BLaER1 (cell line): Measurements from ENCODE around the gene KIAA1671.
A peak's percentile ranks its signal among the peaks of the same experiment; 100 is the strongest.

Experiments
- H3K27ac ChIP-seq: shearing (Covaris generic); formaldehyde crosslinking; 2 replicates; pipeline ENCODE4 v1.8.1; 2022
- H3K27me3 ChIP-seq: shearing (Covaris generic); formaldehyde crosslinking; 2 replicates; pipeline ENCODE4 v1.8.1; 2022
- H3K36me3 ChIP-seq: shearing (Covaris generic); formaldehyde crosslinking; 2 replicates; pipeline ENCODE4 v1.8.1; 2022
- H3K4me1 ChIP-seq: shearing (Covaris generic); formaldehyde crosslinking; 2 replicates; pipeline ENCODE4 v1.8.1; 2022
- H3K4me2 ChIP-seq: shearing (Covaris generic); formaldehyde crosslinking; 2 replicates; pipeline ENCODE4 v1.8.1; 2022
- H3K4me3 ChIP-seq: shearing (Covaris generic); formaldehyde crosslinking; 2 replicates; pipeline ENCODE4 v1.8.1; 2022
- H3K9ac ChIP-seq: shearing (Covaris generic); formaldehyde crosslinking; 2 replicates; pipeline ENCODE4 v1.8.1; 2022
- H3K9me3 ChIP-seq: shearing (Covaris generic); formaldehyde crosslinking; 2 replicates; pipeline ENCODE4 v1.8.1; 2022
- H4K20me1 ChIP-seq: shearing (Covaris generic); formaldehyde crosslinking; 2 replicates; pipeline ENCODE4 v1.8.1; 2022
- Cebpa-rat ChIP-seq: shearing (Covaris generic); IDR thresholded peaks from 2 replicates; pipeline ENCODE4 v1.8.1; 2022

The KIAA1671 gene

GRCh38 chr22:25070956-25071355 lies 118.4 kb downstream of the KIAA1671 start:
- TF ChIP-seq Cebpa-rat: no peak
- H3K36me3 ChIP-seq: no peaks in the 10 kb centered on the region
- H3K9me3 ChIP-seq: no peaks in the 10 kb centered on the region
- no peak overlapping the region for H3K4me3 ChIP-seq
- H3K27ac ChIP-seq: no peak overlapping the region
- H4K20me1 ChIP-seq: no peaks in the 10 kb centered on the region
- peak overlapping the region; percentile 85 for H3K4me2 ChIP-seq
- H3K4me1 ChIP-seq: peaks cover 59% of the 10 kb centered on the region
- peaks cover 31% of the 10 kb centered on the region for H3K27me3 ChIP-seq
- no peak overlapping the region for H3K9ac ChIP-seq

GRCh38 chr22:25071720-25072119 lies 119.2 kb downstream of the KIAA1671 start:
- TF ChIP-seq Cebpa-rat: no peak
- Histone ChIP-seq H3K27ac (no peak overlapping the region), H3K36me3 (no peaks in the 10 kb centered on the region), H3K4me1 (peaks cover 59% of the 10 kb centered on the region), H3K9me3 (no peaks in the 10 kb centered on the region), H3K4me3 (no peak overlapping the region), H4K20me1 (no peaks in the 10 kb centered on the region), H3K4me2 (no peak overlapping the region), H3K9ac (no peak overlapping the region), H3K27me3 (peaks cover 31% of the 10 kb centered on the region)

GRCh38 chr22:25072406-25072805 lies 119.9 kb downstream of the KIAA1671 start:
- Histone ChIP-seq H3K4me3 (no peak overlapping the region), H3K27ac (no peak overlapping the region), H3K9me3 (no peaks in the 10 kb centered on the region), H3K4me2 (no peak overlapping the region), H3K4me1 (peaks cover 59% of the 10 kb centered on the region), H3K27me3 (peaks cover 31% of the 10 kb centered on the region), H4K20me1 (no peaks in the 10 kb centered on the region), H3K9ac (no peak overlapping the region), H3K36me3 (no peaks in the 10 kb centered on the region)
- TF ChIP-seq Cebpa-rat: no peak

- peaks cover 8% of the 10 kb centered on the region; the same call in 1 of the 2 replicates for H3K27me3 ChIP-seq
- no peak for TF ChIP-seq Cebpa-rat
- no peaks in the 10 kb centered on the region for H3K36me3 ChIP-seq
- H3K9me3 ChIP-seq: no peaks in the 10 kb centered on the region
- no peaks in the 10 kb centered on the region for H4K20me1 ChIP-seq
- no peak overlapping the region for H3K27ac ChIP-seq
- H3K4me3 ChIP-seq: no peak overlapping the region
- H3K9ac ChIP-seq: no peak overlapping the region
- peak overlapping the region; percentile 57 for H3K4me2 ChIP-seq
- H3K4me1 ChIP-seq: peaks cover 51% of the 10 kb centered on the region
Observed at GRCh38 chr22:25076336-25076735, 123.8 kb downstream of the KIAA1671 start.

DNA sequence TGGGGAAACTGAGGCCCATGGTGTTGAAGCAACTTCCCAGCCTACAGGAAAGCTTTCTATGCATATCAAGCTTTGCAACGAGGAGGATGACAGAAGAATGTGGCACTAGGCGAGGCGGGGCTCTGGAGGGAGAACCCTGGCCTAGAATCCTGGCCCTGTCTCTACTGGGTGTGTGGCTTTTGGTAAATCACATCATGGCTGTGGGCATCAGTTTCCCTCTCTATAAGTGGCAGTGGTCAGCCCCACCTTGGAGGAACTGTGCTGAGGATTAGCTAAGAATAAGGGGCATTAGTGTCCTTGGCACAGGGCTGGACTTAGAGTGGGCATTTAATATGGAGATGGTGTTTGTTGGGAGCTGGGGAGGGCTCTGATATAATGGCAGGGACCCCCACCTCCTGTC lies 124.5 kb downstream of the KIAA1671 start:
- H3K9me3 ChIP-seq: no peaks in the 10 kb centered on the region
- H4K20me1 ChIP-seq: no peaks in the 10 kb centered on the region
- no peak overlapping the region for H3K27ac ChIP-seq
- peak overlapping the region; percentile 57 for H3K4me2 ChIP-seq
- no peak overlapping the region for H3K4me3 ChIP-seq
- H3K9ac ChIP-seq: no peak overlapping the region
- H3K27me3 ChIP-seq: peaks cover 1% of the 10 kb centered on the region; the same call in 1 of the 2 replicates
- H3K36me3 ChIP-seq: no peaks in the 10 kb centered on the region
- no peak for TF ChIP-seq Cebpa-rat
- peaks cover 57% of the 10 kb centered on the region for H3K4me1 ChIP-seq

DNA sequence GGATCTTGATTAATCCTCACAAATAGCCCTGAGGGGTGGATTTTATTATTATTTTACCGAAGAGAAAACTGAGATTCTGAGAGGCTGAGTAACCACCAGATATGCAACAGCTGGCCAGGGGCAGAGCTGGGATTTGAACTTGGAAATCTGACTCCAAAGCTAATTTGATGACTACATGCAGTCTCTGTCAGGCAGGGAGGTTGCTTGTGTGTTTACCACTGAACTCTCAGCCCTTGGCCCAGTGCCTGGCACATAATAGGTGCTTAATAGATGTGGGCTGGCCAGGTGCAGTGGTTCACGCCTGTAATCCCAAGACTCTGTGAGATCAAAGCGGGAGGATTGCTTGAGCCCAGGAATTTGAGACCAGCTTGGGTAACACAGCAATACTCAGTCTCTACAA lies 125.4 kb downstream of the KIAA1671 start:
- Histone ChIP-seq H3K9ac (no peak overlapping the region), H3K4me3 (no peak overlapping the region), H3K4me1 (peaks cover 66% of the 10 kb centered on the region), H3K9me3 (no peaks in the 10 kb centered on the region), H4K20me1 (no peaks in the 10 kb centered on the region), H3K27me3 (no peaks in the 10 kb centered on the region), H3K4me2 (peak overlapping the region; percentile 57), H3K27ac (no peak overlapping the region), H3K36me3 (no peaks in the 10 kb centered on the region)
- TF ChIP-seq Cebpa-rat: no peak

GRCh38 chr22:25078591-25078990 lies 126.1 kb downstream of the KIAA1671 start:
- H3K27ac ChIP-seq: no peak overlapping the region
- no peaks in the 10 kb centered on the region for H3K9me3 ChIP-seq
- H3K4me2 ChIP-seq: peak overlapping the region; percentile 57
- no peaks in the 10 kb centered on the region for H4K20me1 ChIP-seq
- TF ChIP-seq Cebpa-rat: no peak
- H3K27me3 ChIP-seq: no peaks in the 10 kb centered on the region
- H3K4me1 ChIP-seq: peaks cover 68% of the 10 kb centered on the region
- H3K9ac ChIP-seq: no peak overlapping the region
- no peak overlapping the region for H3K4me3 ChIP-seq
- no peaks in the 10 kb centered on the region for H3K36me3 ChIP-seq

DNA sequence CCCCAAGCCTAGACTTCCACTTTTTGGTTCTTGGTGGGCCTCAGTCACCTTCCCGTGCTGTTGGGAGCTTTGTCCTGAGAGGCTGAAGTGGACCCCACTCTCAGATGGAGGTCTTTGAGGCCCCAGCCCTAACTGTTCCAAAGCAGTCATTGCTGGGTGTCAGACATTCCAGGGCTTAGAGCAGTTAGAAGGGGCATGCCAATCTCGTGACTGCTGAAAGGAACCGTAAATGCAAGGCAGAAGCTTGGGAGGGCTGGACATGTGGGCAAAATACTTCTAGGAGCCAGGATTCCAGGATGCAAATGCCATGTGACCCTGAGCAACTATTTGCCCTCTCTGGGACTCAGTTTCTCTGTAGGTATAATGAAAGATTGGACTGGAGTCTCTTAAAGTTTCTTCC lies 128.3 kb downstream of the KIAA1671 start:
- peaks cover 81% of the 10 kb centered on the region for H3K4me1 ChIP-seq
- no peak overlapping the region for H3K4me2 ChIP-seq
- H4K20me1 ChIP-seq: no peaks in the 10 kb centered on the region
- TF ChIP-seq Cebpa-rat: no peak
- no peaks in the 10 kb centered on the region for H3K36me3 ChIP-seq
- no peak overlapping the region for H3K4me3 ChIP-seq
- no peaks in the 10 kb centered on the region for H3K9me3 ChIP-seq
- no peak overlapping the region for H3K27ac ChIP-seq
- H3K9ac ChIP-seq: no peak overlapping the region
- H3K27me3 ChIP-seq: no peaks in the 10 kb centered on the region

DNA sequence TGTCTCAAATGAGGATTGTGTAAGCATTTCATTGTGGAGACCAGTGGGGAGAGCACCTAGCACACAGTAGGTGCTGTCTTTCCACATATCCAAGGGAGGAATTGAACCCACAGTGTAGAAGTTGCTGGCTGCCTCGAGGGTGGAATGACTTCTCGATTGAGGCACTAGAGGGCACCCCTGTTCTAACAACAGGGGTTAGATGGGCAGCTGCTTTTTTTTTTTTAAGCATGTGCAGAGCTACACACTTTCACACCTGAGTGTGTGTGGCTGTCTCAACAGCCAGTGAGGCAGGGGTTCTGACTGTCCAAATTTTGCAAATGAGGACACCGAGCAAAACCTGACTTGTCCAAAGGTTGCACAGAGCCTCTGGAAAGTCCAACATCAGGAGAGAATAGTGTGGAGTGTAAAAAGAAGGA lies 128.9 kb downstream of the KIAA1671 start:
- H3K27me3 ChIP-seq: no peaks in the 10 kb centered on the region
- no peak overlapping the region for H3K4me3 ChIP-seq
- no peak overlapping the region for H3K4me2 ChIP-seq
- H3K9me3 ChIP-seq: no peaks in the 10 kb centered on the region
- no peak overlapping the region for H3K27ac ChIP-seq
- no peaks in the 10 kb centered on the region for H4K20me1 ChIP-seq
- TF ChIP-seq Cebpa-rat: no peak
- H3K36me3 ChIP-seq: no peaks in the 10 kb centered on the region
- no peak overlapping the region for H3K9ac ChIP-seq
- H3K4me1 ChIP-seq: peaks cover 81% of the 10 kb centered on the region

DNA sequence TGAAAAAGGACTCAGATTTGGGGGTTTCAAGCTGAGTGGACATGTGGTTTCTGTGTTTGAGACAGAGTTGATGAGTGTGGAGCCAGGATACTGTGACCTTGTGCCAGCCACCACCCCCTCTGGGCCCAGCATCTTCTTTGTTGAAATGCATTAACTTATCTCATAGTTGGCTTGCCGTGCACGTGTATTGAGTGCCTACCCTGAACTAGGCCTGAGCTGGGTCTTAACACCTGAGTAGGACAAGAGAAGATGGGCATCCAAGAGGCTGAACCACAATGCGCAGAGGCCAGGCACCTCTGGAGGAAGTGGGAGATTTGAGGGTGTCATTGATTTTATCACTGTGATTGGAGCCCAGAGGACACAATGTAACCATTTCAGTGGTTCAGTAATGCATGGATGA lies 129.6 kb downstream of the KIAA1671 start:
- H3K4me1 ChIP-seq: peaks cover 81% of the 10 kb centered on the region
- H3K4me3 ChIP-seq: no peak overlapping the region
- no peak overlapping the region for H3K4me2 ChIP-seq

More for the DNA sequence above, 129.6 kb downstream of the KIAA1671 start:
- H4K20me1 ChIP-seq: no peaks in the 10 kb centered on the region
- no peak for TF ChIP-seq Cebpa-rat
- no peaks in the 10 kb centered on the region for H3K36me3 ChIP-seq
- no peaks in the 10 kb centered on the region for H3K9me3 ChIP-seq
- no peak overlapping the region for H3K9ac ChIP-seq
- H3K27me3 ChIP-seq: no peaks in the 10 kb centered on the region
- H3K27ac ChIP-seq: no peak overlapping the region
